HG03103 (cell line): ENCODE data around the gene MKRN2.

ENCODE experiments used
- ATAC-seq: cut with Tn5 transposase; IDR thresholded peaks from one replicate; pipeline ENCODE4 v1.9.1; 2021; ENCODE audit warnings: low read depth; ENCODE audit not compliant: unreplicated experiment

MKRN2 gene

DNA sequence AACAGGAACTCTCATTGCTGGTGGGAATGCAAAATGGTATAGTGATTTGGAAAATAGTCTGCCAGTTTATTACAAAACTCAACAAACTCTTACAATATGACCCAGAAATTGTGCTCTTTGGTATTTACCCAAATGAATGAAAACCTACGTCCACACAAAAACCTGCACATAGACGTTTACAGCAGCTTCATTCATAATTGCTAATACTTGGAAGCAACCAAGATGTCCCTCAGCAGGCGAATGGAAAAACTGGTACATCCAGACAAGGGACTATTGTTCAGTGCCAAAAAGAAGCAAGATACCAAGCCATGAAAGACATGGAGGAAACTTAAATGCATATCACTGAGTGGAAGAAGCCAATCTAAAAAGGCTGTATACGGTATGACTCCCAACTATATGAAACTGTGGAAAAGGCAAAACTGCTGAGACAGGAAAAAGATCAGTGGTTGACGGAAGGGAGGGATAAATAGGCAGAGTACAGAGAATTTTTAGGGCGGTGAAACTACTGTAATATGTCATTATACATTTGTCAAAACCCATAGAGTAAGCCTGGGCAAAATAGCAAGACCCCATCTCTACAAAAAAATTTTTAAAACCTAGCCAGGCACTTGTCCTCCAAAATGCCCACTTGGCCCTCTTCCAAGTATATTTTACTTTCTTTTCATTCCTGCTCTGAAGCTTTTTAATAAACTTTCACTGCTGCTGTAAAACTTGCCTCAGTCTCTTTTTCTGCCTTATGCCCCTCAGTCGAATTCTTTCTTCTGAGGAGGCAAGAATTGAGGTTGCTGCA is 6.7 kb upstream of the MKRN2 start:
- ATAC-seq, result no peak

DNA sequence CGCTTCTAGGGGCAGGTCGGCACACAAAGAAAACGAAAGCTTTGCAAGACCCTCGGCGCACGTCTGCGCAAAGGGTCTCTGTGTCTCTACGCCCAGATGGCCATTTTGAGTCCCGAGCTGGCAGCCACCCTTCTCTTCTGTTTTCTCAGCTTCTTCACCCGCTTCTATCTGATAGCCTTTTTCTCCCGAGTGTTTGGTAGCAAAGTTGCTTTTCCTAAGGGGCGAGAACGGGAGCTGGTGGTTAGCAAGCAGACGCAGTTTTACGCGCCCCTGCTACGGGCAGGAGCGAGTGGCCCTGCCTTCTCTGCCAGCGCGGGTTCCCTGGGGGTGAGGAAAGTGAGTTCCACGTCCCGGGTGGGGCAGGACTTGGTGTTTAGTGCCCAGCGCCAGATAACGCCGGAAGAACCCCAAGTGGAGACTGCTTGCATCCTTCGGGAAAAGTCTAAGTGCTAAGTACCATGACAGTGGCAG is 2.9 kb upstream of the MKRN2 start:
- ATAC-seq, result no peak

DNA sequence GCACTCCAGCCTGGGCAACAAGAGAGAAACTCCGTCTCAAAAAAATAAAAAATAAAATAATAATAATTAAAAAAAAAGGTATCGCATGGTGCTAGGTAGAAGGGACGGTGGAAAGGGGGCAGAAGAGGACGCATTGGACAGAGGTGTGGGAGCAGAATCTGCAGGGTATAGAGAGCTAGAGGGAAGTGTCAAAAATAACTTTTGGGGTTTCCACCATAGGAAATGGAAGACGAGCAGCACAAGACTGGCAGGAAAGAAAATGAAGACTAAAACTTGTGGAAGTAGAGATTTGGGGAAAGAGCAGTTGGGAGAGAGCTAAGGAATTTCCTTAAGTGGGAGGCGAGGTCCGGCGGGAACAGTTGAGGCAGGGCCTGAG is 585 bp upstream of the MKRN2 start:
- no peak for ATAC-seq

DNA sequence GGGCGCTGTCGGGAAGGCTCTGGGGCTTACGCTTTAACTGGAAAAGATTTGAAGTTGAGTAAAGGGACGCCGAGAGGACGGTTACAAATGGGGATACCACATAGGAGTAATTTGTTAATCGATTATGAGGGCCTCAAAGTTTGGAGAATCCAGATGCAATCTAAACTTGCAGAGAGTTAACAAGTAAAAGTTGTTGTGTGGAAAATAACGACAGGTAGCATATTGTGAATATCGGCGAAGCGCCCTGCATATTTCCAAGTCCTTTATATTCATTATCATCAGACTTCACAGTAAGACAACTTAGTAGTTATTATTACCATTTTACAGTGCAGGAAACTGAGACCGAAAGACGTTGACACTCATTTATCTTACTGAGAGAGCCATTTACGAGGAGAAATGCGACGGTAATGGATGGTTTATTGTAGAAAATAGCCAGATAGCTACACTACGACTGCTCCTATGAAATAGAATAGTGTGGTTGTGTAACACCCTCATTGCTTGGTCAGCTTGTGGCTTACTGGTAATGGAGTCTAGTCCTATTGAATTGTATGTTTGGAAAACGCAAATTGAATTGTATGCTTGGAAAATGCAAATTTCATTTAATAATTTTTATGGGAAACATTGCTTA is 700 bp downstream of the MKRN2 start:
- ATAC-seq, result no peak

GRCh38 chr3:12558706-12559105 is 1.8 kb downstream of the MKRN2 start:
- ATAC-seq, result no peak

GRCh38 chr3:12559520-12559919 is 2.6 kb downstream of the MKRN2 start:
- ATAC-seq, result no peak

DNA sequence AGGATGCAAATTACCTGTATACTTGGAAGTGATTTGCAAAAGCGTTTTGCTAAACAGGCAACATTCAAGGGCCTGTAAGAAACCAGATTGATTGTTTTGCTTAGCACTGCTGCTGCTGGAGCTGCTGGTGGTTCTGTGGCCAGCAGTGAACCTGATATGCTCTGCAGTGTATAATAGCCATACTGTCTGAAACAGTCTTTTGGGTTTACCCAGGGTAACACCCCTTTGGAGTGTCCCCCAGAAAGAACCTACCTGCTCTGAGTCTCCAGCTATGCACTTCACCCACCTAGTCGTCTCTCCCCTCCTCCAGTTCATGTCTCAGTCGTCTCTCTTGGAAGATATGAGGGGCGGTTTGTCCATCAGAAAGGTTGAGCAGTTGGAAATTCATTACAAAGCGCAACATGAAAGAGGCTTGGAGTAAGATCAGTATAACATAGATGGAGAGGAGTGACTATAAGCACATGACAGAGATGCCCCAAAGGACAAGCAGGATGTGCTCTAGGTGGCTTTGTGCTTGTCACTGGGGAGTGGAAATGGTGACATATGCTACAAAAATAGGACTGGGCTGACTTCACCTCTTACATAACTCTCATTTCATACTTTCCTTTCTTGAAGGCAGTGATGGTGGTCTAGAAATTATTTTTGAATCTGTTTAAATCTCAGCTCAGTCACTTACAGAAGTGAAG is 3.8 kb downstream of the MKRN2 start:
- peak; percentile 48 for ATAC-seq

- ATAC-seq, result no peak
These were observed 4.5 kb downstream of the MKRN2 start for GRCh38 chr3:12561397-12561796.

DNA sequence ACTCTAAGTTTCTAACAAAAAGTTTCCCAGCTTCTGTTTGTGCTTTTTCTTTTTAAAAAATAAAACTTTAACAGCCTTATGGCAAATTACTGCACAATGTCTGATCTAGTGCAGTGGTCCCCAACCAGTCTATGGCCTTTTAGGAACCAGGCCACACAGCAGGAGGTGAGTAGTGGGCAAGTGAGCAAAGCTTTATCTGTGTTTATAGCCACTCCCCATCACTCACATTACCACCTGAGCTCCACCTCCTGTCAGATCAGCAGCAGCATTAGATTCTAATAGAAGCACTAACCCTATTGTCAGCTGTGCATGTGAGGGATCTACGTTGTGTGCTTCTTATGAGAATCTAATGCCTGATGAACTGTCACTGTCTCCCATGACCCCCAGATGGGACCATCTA is 5.6 kb downstream of the MKRN2 start:
- no peak for ATAC-seq

GRCh38 chr3:12566976-12567375 is 10.1 kb downstream of the MKRN2 start:
- ATAC-seq, result no peak

- ATAC-seq, result no peak
These were observed 11.9 kb downstream of the MKRN2 start for GRCh38 chr3:12568747-12569146.

DNA sequence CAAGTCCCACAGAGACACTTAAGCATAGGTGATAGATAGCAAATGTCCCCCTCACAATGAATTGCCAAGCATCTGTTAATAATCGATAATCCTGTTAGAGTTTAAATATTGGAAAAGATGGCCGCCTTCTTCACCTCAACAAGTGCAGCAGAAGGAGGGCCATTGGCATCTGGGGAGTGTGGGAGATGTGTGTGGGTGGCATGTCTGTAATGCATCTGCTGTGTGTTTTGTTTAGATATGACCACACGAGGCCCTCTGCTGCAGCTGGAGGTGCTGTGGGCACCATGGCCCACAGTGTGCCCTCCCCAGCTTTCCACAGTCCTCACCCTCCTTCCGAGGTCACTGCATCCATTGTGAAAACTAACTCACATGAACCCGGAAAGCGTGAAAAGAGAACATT is 12.9 kb downstream of the MKRN2 start:
- no peak for ATAC-seq

DNA sequence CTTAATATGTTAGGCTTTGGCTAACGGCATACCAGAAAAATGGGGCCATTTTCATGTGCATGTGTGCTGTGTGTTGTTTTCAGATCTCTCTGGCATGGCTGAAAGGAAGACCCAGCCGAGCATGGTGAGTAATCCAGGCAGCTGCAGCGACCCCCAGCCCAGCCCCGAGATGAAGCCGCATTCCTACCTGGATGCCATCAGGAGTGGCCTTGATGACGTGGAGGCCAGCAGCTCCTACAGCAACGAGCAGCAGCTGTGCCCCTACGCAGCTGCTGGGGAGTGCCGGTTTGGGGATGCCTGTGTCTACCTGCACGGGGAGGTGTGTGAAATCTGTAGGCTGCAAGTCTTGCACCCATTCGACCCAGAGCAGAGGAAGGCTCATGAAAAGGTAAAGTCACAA is 15.1 kb downstream of the MKRN2 start:
- ATAC-seq, result no peak

- no peak for ATAC-seq
These were observed 17.2 kb downstream of the MKRN2 start for GRCh38 chr3:12574131-12574530.

DNA sequence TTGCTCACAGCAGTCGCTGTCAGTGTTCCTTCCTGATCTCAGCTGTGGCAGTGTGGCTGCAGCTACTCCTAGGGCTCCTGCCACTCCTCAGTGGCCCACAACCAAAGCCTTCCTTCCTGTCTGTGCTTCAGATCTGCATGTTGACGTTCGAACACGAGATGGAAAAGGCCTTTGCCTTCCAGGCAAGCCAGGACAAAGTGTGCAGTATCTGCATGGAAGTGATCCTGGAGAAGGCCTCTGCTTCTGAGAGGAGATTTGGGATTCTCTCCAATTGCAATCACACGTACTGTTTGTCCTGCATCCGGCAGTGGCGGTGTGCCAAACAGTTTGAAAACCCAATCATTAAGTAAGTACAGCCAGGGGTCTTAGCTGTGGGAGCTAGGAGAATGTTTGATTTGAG is 17.8 kb downstream of the MKRN2 start:
- no peak for ATAC-seq

- ATAC-seq, result no peak
These were observed 20.5 kb downstream of the MKRN2 start for GRCh38 chr3:12577379-12577778.

DNA sequence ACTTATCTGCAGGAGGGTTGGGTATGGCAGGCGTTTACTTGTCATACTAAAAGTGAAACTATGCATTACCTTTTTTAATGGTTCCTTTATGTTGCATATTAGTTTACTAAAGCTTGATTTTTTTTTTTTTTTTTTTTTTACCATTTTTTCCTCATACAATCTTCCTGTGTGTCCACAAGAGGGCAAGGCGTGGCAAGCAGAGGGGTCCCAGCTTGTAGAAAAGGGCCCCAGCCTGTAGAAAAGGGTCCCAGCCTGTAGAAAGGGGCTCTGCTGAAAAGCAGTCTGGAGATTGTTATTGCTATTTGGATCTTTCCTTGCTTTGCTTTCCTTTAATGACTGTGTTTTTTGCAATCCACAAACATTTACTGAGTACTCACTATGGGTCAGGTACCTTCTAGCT is 21.9 kb downstream of the MKRN2 start:
- no peak for ATAC-seq

- ATAC-seq, result no peak
These were observed 22.6 kb downstream of the MKRN2 start for GRCh38 chr3:12579456-12579855.

DNA sequence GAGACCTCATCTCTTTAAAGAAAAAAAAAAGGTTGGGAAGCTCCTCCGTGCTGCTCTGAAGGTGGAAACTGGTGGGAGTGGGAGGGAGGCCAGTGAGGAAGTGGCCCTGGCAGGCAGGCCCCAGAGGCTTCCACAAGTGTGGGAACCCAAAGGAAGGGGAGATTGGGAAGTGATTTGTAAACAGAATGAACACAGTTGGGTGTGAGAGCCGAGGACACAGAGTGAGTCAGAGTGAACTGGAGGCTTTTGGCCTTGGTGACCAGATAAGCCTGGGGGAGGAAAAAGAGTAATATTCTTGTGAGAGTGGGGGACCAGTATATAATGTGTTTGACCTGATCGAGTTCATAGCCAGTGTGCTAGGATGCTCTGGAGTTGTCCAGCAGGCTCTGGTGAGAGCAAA is 23.0 kb downstream of the MKRN2 start:
- no peak for ATAC-seq

DNA sequence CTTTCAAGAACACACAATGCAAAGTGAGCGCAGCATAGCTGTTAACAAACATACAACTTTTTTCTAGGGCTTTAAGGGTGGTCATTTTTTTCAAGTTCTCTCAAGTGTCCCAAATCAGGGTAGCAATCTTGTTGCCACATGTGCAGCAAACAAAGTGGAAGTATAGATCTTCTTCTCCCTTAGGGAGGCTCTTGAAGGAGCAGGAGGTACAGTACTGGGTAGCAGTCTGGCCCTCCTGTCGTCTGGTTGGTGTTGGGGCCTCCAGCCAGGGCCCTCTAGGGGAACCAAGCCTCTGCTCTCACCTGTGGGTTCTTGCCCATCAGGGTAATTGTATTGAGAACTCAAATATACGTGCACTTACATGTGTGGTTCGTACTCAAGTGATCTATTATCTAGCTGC is 25.8 kb downstream of the MKRN2 start:
- no peak for ATAC-seq

DNA sequence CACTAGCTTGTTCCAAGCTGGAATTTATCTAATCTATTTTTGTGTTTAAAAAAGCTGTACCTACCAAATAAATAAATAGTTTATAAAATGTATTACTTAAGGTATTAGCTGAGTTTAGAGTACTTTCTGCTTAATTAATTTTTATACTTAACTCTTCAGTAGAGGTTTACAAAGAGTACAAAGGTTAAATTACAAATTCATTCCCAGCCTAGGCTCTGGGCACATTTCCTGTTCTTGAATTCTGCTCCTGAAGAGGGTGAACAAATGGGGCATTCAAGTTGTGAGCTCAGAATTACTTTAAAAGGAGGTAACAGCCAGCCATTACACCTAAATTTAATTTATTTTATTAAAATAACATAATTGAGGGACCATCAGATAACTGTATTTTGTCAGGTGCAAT is 26.4 kb downstream of the MKRN2 start:
- no peak for ATAC-seq

- no peak for ATAC-seq
These were observed 27.2 kb downstream of the MKRN2 start for GRCh38 chr3:12584083-12584482.
